DLD1 (cell line): ENCODE measurements around the gene TJP2.
"Not testable (repeated sequence)": the region's sequence is repeated elsewhere in the genome, so short reads cannot be mapped to it uniquely, and the experiment has no call there.

ENCODE experiments used
- in situ Hi-C: cut with HindIII; loops from 2 replicates; pipeline ENCODE4 v1.10.0; 2017; ENCODE audit warnings: low sequenced_read_pairs

Gene TJP2

DNA sequence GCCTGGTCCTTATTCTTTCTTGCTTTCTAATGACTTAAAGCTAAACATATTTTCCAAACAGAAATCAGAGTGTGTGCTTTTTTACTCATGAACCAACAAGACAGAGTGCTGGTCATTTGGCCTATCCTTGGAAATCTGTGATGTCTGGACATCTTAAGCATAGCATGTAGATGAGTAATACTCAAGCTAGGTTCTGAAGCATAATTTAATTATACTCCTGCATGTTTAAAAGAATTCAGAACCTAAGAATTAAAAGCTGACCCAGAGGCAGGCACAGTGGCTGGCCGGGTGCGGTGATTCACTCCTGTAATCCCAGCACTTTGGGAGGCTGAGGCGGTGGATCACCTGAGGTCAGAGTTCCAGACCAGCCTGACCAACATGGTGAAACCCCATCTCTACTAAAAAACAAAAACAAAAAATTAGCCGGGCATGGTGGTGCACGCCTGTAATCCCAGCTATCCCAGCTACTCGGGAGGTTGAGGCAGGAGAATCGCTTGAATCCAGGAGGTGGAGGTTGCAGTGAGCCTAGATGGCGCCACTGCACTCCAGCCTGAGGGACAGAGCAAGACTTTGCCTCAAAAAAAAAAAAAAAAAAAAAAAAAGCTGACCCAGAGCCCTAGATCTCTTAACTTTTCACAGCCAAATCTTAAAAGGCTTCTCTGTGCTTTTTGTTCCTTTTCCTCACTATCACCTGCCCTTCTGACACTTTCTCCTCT lies 16.2 kb upstream of the TJP2 start:
- in situ Hi-C loops, result loop anchor here (10.0 kb wide), 1 partner anchor 73 kb away; no protein-coding TSS in a partner anchor

DNA sequence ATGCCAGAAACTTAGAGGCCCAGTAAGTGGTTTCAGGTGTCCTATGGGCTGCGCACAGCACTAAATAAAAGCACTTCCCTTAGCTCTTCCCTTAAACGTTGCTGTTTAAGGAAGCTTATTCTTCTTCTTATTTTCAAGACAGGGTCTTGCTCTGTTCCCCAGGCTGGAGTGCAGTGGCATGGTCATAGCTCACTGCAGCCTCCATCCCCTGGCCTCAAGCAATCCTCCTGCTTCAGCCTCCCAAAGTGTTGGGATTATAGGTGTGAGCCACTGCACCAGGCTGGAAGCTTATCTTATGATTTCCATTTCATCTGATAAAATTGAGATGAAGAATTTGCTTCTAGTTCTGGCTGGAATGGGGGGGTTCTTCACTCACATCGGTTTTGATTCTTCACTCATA lies 15.6 kb upstream of the TJP2 start:
- in situ Hi-C loops, result loop anchor here (10.0 kb wide), 1 partner anchor 74 kb away; no protein-coding TSS in a partner anchor

- in situ Hi-C loops, result not testable (repeated sequence)
Observed at GRCh38 chr9:69164573-69164972, 9.5 kb upstream of the TJP2 start.

DNA sequence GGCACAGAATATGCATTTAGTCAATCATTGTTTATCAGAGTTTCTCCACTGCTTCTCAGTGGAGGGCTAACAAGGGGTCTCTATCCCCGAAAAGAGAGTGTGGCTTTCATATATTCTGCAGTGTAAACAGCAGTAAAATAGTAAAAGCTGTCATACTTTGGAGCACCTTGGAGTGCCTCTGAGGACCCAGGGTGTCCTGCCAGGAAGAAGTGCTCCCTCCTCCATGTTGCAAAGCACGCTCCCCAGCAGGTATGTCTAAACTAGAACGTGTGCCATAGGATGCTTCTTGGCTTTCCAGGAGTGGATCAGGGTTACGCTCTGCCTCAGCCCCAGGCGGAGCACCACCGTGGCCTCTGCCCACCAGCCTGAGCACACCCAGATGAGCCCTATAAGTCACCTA lies 8.5 kb upstream of the TJP2 start:
- in situ Hi-C loops, result no loop called here

DNA sequence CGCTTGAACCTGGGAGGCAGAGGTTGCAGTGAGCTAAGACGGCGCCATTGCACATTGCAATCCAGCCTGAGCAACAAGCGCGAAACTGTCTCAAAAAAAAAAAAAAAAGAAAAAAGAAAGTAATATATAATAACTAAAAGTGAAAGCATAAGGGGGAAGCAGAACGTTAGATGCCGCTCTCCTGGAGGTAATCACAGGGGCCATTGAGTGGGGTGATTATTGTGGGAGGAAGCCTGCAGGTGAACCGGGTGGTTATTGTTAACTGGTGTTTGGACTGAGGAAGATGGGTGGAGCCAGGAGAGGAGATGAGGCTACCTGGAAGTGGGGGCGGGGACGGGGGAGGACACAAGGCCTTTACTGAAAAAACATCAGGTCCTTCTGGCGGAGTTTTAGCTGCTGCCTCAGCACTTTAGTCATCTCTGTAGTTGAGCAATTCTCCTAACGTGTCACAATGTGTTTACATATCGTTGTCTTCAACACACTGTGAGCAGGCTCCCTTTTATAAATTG lies 5.3 kb upstream of the TJP2 start:
- in situ Hi-C loops, result no loop called here

DNA sequence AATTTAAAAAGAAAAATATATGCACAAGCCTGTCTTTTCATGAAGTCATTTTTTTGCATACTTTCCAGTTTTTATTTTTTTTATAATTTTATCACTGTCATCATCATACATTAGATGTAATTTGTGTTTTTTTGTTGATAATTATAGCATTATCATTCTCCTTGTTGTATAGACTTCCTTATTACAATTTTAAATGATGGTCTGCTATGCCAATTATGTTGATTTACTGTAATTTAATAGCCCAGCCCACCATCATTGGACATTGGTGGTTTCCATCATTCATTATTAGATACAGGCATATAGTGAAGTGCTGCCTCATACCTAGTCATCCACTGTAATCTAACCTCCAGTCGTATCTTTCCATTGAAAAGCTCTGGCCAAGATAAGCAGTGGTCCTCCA lies 3.8 kb upstream of the TJP2 start:
- in situ Hi-C loops, result no loop called here

GRCh38 chr9:69171049-69171448 lies 3.0 kb upstream of the TJP2 start:
- in situ Hi-C loops, result no loop called here

DNA sequence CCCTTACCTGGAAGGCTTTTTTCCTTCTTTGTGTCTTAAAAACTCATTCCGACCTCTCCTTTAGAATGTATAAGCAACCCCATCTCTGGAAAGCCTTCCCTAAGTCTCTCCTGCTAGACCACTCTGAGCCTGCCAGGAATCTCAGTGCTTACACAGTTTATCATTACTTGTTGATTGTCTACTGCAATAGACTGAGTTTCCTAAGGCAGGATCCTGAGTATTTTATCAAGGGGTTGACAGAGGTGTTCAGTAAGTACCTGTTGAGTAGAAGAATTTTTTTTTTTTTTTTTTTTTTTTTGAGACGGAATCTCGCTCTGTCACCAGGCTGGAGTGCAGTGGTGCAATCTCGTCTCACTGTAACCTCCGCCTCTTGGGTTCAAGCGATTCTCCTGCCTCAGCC lies 2.6 kb upstream of the TJP2 start:
- in situ Hi-C loops, result no loop called here

GRCh38 chr9:69172895-69173294 lies 1.2 kb upstream of the TJP2 start:
- in situ Hi-C loops, result no loop called here

GRCh38 chr9:69173497-69173890 lies 583 bp upstream of the TJP2 start:
- in situ Hi-C loops, result no loop called here

- in situ Hi-C loops, result loop anchor here (5.0 kb wide), 1 partner anchor 88 kb away; no protein-coding TSS in a partner anchor
Observed at GRCh38 chr9:69174616-69175463, 763 bp downstream of the TJP2 start.

- in situ Hi-C loops, result loop anchor here (5.0 kb wide), 1 partner anchor 88 kb away; no protein-coding TSS in a partner anchor
Observed at GRCh38 chr9:69175486-69175885, 1.4 kb downstream of the TJP2 start.

DNA sequence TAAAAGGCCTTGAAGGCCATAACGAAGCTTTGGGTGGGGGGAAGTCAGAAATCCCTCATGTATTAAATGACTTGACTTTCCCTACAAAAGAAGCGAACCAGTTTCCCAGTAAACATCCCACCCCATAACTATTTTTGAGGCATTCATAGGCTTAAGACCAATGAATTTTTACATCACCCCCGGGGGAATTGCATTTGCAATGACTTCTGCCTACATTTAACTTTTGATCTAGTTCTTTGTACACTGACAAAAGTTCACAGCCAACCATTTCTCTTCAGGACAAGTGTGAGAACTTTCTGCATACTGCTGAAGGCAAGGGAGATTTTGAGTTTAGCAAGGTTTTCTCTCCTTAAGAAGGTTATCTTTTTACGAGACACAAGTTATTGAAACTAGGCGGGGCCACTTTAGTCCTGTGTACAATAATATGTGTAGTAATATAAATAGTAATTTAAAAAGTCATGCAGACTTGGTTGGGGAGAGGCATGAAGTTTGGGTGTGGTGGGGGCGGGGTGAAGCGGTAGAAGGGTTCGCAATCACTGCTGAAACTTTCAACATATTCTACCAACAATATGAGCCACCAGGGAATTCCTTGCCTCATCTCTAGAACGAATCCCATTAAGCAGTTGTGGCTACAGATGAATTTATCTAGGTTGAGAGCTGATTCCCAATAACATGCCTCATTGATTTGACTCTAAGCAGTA lies 2.5 kb downstream of the TJP2 start:
- in situ Hi-C loops, result loop anchor here (5.0 kb wide), 1 partner anchor 89 kb away; no protein-coding TSS in a partner anchor

DNA sequence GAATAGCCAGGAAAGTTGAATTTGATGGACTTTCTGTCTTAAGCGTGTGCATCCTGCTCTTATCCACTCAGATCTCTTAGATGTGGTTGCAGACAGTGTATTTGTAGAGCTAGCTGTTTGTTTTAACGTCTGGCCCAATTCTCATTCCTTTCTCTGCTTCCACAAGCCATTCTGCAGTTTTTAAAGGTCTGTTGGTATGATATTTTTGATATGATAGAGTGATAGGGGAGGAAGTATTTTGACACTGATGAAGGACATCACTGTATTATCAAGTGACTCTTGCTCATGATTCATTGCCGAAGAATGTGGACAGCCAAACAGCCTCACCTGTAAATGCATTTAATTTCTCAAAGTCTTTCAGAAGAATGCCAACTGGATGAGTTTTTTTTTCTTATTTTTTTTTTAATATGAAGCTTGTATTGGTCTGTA lies 4.5 kb downstream of the TJP2 start:
- in situ Hi-C loops, result loop anchor here (5.0 kb wide), 1 partner anchor 91 kb away; no protein-coding TSS in a partner anchor

- in situ Hi-C loops, result loop anchor here (5.0 kb wide), 1 partner anchor 92 kb away; no protein-coding TSS in a partner anchor
Observed at GRCh38 chr9:69179037-69179436, 5.0 kb downstream of the TJP2 start.

DNA sequence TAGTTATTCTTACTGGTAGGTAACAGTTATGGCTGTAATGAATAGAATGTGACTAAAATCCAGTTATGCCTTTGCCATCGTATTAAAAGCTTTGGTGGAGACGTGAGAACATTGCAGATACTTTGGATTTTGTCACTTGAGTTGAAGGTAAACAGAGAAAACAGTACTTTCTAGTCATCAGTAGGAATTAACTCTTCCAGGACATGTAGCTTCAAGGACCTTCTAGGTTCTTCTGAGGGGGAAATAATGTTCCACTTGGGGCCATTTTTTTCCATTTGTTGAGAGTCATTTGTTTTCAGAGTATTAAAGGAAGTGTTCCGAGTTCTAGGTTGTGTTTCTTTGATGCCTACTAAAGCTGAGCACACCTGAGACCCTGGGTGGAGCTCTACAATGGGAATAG lies 6.1 kb downstream of the TJP2 start:
- in situ Hi-C loops, result no loop called here

- in situ Hi-C loops, result no loop called here
Observed at GRCh38 chr9:69180670-69181069, 6.6 kb downstream of the TJP2 start.

DNA sequence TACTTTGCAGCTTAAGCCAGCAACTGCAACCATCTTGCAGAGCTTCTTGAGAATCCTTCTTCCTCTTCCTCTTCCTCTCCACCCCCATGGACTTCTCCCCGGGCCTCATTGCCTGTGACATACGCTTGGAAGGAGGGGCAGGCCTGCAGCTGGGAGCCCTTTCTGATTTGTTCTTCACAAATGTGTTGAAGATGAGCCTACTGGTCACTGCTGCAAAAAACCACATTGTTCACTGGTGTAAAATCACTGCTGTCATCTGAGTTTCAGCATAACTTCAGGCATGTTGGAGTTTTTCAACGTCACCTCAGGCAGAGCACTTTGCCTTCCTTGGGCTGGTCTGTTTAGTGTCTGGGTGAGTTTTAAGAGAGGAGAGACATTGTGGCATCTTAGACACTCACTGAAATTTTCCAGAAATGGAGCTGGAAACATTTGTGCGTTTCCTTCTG lies 7.9 kb downstream of the TJP2 start:
- in situ Hi-C loops, result no loop called here

DNA sequence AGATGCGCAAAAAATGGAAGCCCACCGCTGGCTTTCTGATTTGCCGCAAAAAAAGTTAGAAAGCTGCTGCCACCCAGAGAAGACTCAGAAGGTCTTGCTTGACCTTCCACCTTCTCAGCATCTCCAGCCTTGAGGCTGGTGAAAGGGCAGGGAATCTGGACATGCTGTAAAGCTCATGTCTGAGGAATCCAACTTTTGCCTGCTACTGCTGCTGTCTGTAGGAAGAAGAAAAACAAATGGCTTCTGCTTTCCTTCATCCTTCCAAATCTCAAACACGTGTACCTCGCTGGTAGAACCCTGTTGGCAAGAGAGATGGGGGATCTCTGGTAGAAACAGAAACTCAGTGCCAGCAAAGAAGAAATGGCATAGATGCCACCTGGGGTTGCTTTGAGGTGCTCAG lies 10.2 kb downstream of the TJP2 start:
- in situ Hi-C loops, result no loop called here

- in situ Hi-C loops, result no loop called here
Observed at GRCh38 chr9:69186841-69187611, 12.9 kb downstream of the TJP2 start.
